Activated CD4-positive, alpha-beta T cell treated with anti-CD3 and anti-CD28 coated beads, Interleukin-2, amount 10 ng/mL, durations not matched to agents 24 days and 14 days (primary cell): ENCODE data around the gene RASSF7. TPM values are rescaled to one million over a fixed set of nuclear protein-coding genes. Genes with fewer than 3 reads are reported as not detected.

Experiments
- DNase-seq: peaks from one replicate; pipeline ENCODE4 v3.0.0; 2022
- H3K27ac Mint-ChIP-seq: one replicate; pipeline ENCODE4 v1.8.0; 2022; ENCODE audit warnings: mild to moderate bottlenecking, mixed read lengths
- H3K27me3 Mint-ChIP-seq: one replicate; pipeline ENCODE4 v1.8.0; 2022; ENCODE audit warnings: mixed read lengths
- H3K36me3 Mint-ChIP-seq: one replicate; pipeline ENCODE4 v1.8.0; 2022; ENCODE audit warnings: low read depth, mild to moderate bottlenecking, mixed read lengths
- H3K4me1 Mint-ChIP-seq: one replicate; pipeline ENCODE4 v1.8.0; 2021; ENCODE audit warnings: mixed read lengths
- H3K4me3 Mint-ChIP-seq: one replicate; pipeline ENCODE4 v1.8.0; 2022; ENCODE audit warnings: mild to moderate bottlenecking, moderate library complexity, mixed read lengths
- H3K9me3 Mint-ChIP-seq: one replicate; pipeline ENCODE4 v1.8.0; 2021; ENCODE audit warnings: mixed read lengths
- intact Hi-C: fragments of 100-400 bp; cut with micrococcal nuclease; formaldehyde crosslinking; loops from one replicate; pipeline ENCODE4 v1.15.1; 2023
- total RNA-seq: library from RNA; stranded (reverse); gene quantifications from 2 replicates; pipeline ENCODE4 v1.2.3, GENCODE V29; 2022

RASSF7 gene
- total RNA-seq, 1 donor from 2014 or later, result 21.8 TPM

DNA sequence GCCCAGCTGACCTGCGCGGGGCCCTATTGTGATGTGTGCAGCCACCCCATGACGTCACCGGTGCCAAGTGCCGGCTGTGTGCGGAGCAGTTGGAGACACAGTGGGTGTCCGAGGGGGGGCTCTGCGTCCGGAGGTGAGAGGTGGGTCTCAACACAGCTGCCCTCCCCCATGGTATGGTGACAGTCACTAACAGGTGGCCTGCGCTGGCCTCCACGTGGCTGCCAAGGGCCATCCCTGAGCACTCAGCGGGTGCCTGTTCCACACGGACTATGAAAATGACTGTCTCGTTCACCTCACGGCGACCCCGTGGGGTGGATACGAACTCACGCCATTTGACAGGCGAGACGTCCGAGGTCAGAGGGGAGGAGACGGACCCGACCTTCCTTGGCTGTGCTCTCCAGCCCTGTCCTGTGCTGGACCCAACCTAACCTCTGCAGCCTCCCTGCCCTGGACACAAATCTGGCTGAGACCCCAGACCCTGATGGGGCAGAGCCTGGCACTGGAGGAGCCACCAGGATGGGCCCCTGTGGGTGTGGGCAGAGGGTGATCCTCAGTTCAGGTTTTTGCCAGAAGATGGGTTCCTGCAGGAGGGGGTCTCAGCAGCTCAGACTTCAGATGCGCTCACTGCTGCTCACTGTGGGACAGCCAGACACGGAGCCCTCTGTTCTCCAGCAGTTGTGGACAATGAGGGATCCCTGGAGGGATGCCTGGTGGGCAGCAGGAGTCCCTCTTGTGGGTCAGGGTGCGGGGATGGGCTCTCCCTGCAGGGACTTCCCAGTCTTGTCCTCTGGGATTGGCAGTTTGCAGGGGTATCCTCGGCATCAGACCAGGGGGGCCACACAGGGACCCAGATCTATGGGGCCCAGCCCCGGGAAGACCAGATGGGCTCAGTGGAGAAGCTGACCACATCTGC is 31.7 kb upstream of the RASSF7 start:
- intact Hi-C loops, result no loop called here
- Mint-ChIP-seq H3K9me3 (no peaks in the 10 kb centered on the region), H3K27ac (no peak overlapping the region), H3K4me3 (no peak overlapping the region), H3K4me1 (peaks cover 3% of the 10 kb centered on the region), H3K36me3 (peaks cover 8% of the 10 kb centered on the region), H3K27me3 (no peaks in the 10 kb centered on the region)
- no peak for DNase-seq

GRCh38 chr11:529728-530411 is 30.9 kb upstream of the RASSF7 start:
- Mint-ChIP-seq H3K9me3 (no peaks in the 10 kb centered on the region), H3K36me3 (peaks cover 8% of the 10 kb centered on the region), H3K27ac (no peak overlapping the region), H3K4me3 (no peak overlapping the region), H3K4me1 (peaks cover 4% of the 10 kb centered on the region), H3K27me3 (no peaks in the 10 kb centered on the region)
- DNase-seq, result no peak
- intact Hi-C loops, result no loop called here

DNA sequence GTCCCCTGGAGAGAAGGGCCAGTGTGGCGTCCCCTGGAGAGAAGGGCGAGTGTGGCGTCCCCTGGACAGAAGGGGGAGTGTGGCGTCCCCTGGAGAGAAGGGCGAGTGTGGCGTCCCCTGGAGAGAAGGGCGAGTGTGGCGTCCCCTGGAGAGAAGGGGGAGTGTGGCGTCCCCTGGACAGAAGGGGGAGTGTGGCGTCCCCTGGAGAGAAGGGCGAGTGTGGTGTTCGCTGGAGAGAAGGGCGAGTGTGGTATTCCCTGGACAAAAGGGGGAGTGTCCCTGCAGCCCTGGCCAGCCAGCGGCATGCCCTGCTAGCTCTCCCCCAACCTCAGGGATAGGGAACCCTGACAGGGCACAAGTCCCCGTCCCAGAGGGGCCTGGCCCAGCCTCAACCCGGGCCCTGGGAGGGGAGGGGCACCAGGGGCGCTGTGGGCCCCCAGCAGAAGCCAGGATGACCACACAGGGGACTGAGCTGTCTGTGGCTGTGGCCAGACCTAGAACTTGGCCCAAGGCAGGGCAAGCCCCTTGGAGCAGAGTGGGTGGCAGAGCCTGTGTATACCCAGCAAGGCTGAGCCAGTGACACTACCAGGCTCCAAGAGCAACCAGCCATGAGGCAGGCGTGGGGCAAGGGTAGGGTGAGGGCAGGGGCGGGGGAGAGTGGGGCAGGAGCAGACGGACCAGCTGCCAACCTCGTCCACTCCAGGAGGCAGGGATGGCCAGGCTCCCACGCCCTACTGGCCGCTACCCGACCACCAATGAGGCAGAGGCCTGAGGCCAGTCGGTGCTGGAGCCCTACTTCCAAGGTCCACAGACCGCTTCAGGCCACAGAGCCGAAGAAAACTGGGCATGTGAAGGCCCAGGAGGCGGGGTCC is 29.6 kb upstream of the RASSF7 start:
- Mint-ChIP-seq H3K9me3 (no peaks in the 10 kb centered on the region), H3K4me1 (peaks cover 5% of the 10 kb centered on the region), H3K27me3 (no peaks in the 10 kb centered on the region), H3K4me3 (no peak overlapping the region), H3K27ac (no peak overlapping the region), H3K36me3 (peaks cover 9% of the 10 kb centered on the region)
- no peak for DNase-seq
- intact Hi-C loops, result no loop called here

- no peak overlapping the region for H3K4me3 Mint-ChIP-seq
- H3K36me3 Mint-ChIP-seq, result peaks cover 10% of the 10 kb centered on the region
- DNase-seq, result no peak
- no peaks in the 10 kb centered on the region for H3K9me3 Mint-ChIP-seq
- H3K4me1 Mint-ChIP-seq, result peaks cover 8% of the 10 kb centered on the region
- no peak overlapping the region for H3K27ac Mint-ChIP-seq
- intact Hi-C loops, result no loop called here
- no peaks in the 10 kb centered on the region for H3K27me3 Mint-ChIP-seq
Observed at GRCh38 chr11:531919-532526, 28.7 kb upstream of the RASSF7 start.

DNA sequence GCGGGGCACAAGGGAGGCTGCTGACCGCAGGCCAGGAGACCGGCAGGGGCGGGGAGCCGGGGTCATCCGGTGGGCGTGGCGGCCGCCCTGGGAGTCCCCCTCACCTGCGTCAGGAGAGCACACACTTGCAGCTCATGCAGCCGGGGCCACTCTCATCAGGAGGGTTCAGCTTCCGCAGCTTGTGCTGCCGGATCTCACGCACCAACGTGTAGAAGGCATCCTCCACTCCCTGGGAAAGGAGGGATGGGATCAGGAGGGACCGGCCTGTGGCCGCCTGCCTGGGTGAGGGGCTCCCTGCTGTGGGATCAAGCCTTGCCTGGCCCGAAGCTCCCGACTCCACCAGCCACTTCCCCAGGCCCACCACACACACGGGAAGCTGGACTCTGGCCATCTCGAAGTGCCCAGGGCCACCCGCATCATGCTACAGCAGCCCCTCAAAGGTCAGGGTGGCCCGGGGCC is 28.2 kb upstream of the RASSF7 start:
- Mint-ChIP-seq H3K27me3 (no peaks in the 10 kb centered on the region), H3K4me1 (peaks cover 10% of the 10 kb centered on the region), H3K4me3 (no peak overlapping the region), H3K9me3 (no peaks in the 10 kb centered on the region), H3K27ac (no peak overlapping the region), H3K36me3 (peaks cover 10% of the 10 kb centered on the region)
- intact Hi-C loops, result no loop called here
- no peak for DNase-seq

DNA sequence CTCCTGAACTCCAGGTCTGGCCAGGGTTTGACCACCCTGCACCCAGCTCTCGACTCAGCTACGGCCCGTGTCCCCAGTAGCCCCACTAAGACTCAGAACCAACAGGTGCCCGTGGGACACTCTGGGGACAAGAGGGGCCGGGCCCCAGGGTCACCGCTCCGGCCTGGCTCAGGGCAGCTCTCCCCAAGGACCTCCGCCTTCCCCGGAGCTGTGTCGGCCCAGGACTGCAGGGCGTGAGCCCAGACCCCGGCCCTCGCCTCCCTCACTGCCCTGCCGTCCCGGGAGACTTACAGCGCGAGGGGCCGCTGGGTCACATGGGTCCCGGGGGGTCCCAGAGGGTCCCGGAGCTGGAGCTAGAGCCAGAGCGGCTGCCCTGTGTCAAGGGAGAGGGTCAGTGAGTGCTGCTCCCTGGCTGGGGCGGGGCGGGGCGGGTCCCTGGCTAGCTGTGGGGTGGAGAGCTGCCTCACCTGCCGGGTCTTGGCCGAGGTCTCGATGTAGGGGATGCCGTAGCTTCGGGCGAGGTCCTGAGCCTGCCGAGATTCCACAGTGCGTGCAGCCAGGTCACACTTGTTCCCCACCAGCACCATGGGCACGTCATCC is 27.7 kb upstream of the RASSF7 start:
- no peaks in the 10 kb centered on the region for H3K27me3 Mint-ChIP-seq
- H3K36me3 Mint-ChIP-seq, result peaks cover 10% of the 10 kb centered on the region
- no peaks in the 10 kb centered on the region for H3K9me3 Mint-ChIP-seq
- H3K27ac Mint-ChIP-seq, result no peak overlapping the region
- intact Hi-C loops, result no loop called here
- no peak overlapping the region for H3K4me3 Mint-ChIP-seq
- no peak for DNase-seq
- H3K4me1 Mint-ChIP-seq, result peaks cover 15% of the 10 kb centered on the region

DNA sequence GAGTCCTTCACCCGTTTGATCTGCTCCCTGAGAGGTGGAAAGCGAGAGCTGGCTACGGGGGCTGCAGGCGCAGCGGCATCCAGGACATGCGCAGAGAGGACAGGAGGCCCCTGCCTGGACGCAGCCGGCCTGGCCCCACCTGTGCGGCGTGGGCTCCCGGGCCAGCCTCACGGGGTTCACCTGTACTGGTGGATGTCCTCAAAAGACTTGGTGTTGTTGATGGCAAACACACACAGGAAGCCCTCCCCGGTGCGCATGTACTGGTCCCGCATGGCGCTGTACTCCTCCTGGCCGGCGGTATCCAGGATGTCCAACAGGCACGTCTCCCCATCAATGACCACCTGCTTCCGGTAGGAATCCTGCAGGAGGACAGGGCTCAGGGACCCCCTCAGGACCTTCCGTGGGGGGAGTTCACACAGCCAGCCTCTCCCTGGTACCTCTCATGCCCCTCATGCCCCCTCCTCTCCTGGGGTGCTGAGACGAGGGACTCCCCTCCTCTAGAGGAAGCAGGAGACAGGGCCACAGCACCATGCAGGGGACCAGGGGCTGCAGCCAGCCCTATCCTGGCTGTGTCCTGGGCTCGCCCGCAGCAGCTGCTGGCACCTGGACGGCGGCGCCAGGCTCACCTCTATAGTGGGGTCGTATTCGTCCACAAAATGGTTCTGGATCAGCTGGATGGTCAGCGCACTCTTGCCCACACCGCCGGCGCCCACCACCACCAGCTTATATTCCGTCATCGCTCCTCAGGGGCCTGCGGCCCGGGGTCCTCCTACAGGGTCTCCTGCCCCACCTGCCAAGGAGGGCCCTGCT is 27.0 kb upstream of the RASSF7 start:
- Mint-ChIP-seq H3K36me3 (peaks cover 10% of the 10 kb centered on the region), H3K4me3 (peak overlapping the region; percentile 80), H3K27ac (no peak overlapping the region), H3K9me3 (no peaks in the 10 kb centered on the region), H3K4me1 (peaks cover 15% of the 10 kb centered on the region), H3K27me3 (no peaks in the 10 kb centered on the region)
- DNase-seq, result no peak
- intact Hi-C loops, result no loop called here

GRCh38 chr11:534396-535209 is 26.2 kb upstream of the RASSF7 start:
- peak overlapping the region; percentile 80 for H3K4me3 Mint-ChIP-seq
- no peak overlapping the region for H3K27ac Mint-ChIP-seq
- no peaks in the 10 kb centered on the region for H3K9me3 Mint-ChIP-seq
- intact Hi-C loops, result loop anchor here (1.0 to 5.0 kb wide), 2 partner anchors 16 to 163 kb away; partner anchors contain the start of genes DEAF1 and TMEM80
- peak; percentile 78 for DNase-seq
- H3K4me1 Mint-ChIP-seq, result peaks cover 15% of the 10 kb centered on the region
- H3K27me3 Mint-ChIP-seq, result no peaks in the 10 kb centered on the region
- H3K36me3 Mint-ChIP-seq, result peaks cover 10% of the 10 kb centered on the region

DNA sequence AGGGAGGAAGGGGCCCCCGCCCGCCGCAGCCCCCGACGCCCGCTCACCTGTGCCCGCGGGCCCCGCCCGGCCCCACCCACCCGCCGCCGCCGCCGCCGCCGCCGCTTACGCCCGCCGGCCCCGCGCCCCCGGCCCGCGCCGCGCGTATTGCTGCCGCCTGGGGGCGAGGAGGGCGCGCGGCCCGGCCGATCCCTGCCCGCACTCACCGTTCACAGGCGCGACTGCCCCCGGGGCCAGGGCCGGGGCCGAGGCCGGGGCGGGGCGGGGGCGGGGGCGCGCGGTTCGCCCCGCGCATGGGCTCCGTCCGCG is 25.6 kb upstream of the RASSF7 start:
- Mint-ChIP-seq H3K4me3 (no peak overlapping the region), H3K4me1 (peaks cover 15% of the 10 kb centered on the region), H3K9me3 (no peaks in the 10 kb centered on the region), H3K27me3 (no peaks in the 10 kb centered on the region), H3K27ac (no peak overlapping the region), H3K36me3 (peaks cover 10% of the 10 kb centered on the region)
- intact Hi-C loops, result loop anchor here (1.0 to 5.0 kb wide), 2 partner anchors 17 to 162 kb away; partner anchors contain the start of genes DEAF1 and TMEM80
- DNase-seq, result no peak

- no peaks in the 10 kb centered on the region for H3K9me3 Mint-ChIP-seq
- peak; percentile 99 for DNase-seq
- H3K4me3 Mint-ChIP-seq, result peak within 1 kb of the TSS; percentile 89
- intact Hi-C loops, result loop anchor here (1.0 to 5.0 kb wide), 3 partner anchors 17 to 162 kb away; partner anchors contain the start of genes DEAF1 and TMEM80
- H3K36me3 Mint-ChIP-seq, result peaks cover 10% of the 10 kb centered on the region
- H3K27me3 Mint-ChIP-seq, result no peaks in the 10 kb centered on the region
- peaks cover 15% of the 10 kb centered on the region for H3K4me1 Mint-ChIP-seq
- H3K27ac Mint-ChIP-seq, result peak within 1 kb of the TSS; percentile 83
Observed at GRCh38 chr11:535519-536454, 25.0 kb upstream of the RASSF7 start, which contains the start of gene HRAS. Gene HRAS (minus strand): TSS chr11:535576.
